ENCODE results near the gene CD38. TPM values are rescaled to one million over a fixed set of nuclear protein-coding genes. Genes with fewer than 3 reads are reported as not detected.

CD38 gene
- polyA plus RNA-seq, 1 donor (not counting 4 experiments of a cell fraction or from before 2014, with no cell fraction given) = 0.08 TPM

DNA sequence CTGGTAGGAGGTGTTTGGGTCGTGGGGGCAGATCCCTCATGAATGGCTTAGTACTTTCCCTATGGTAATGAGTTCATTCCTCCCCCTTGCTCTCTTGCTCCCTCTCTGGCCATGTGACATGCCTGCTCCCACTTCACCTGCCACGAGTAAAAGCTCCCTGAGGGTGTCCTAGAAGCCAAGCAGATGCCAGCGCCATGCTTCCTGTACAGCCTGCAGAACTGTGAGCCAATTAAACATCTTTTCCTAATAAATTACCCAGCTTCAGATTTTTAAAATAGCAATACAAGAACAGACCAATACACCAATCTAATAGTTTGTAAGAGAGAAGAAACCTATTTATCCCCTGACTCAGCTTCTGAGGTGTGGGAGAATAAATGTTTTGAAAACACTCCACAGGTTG is 99.9 kb downstream of the CD38 start:
- no peak for FAIRE-seq

DNA sequence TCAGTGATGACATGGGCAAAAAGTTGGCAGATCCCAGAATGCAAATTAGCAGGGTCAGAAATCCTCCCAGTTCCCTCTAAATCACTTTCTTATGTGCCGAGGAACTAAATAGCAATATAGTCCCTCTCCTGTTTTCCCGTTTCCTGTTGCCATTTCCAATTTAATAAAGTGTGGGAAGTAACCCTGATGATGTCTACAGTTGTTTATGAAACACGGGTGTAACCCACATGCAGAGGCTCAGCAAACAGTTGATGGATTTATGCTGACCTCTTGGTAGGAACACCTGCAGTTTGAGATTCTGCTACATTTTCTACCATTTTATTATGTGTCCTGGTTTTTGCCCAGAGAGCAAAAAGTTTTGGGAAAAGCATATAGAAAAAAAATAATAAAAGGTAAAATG is 103.7 kb downstream of the CD38 start:
- no peak for TF ChIP-seq EZH2 (IDR thresholded peaks at IDR 0.05; ENCODE audit: low read length)
- TF ChIP-seq, protein P1, sequence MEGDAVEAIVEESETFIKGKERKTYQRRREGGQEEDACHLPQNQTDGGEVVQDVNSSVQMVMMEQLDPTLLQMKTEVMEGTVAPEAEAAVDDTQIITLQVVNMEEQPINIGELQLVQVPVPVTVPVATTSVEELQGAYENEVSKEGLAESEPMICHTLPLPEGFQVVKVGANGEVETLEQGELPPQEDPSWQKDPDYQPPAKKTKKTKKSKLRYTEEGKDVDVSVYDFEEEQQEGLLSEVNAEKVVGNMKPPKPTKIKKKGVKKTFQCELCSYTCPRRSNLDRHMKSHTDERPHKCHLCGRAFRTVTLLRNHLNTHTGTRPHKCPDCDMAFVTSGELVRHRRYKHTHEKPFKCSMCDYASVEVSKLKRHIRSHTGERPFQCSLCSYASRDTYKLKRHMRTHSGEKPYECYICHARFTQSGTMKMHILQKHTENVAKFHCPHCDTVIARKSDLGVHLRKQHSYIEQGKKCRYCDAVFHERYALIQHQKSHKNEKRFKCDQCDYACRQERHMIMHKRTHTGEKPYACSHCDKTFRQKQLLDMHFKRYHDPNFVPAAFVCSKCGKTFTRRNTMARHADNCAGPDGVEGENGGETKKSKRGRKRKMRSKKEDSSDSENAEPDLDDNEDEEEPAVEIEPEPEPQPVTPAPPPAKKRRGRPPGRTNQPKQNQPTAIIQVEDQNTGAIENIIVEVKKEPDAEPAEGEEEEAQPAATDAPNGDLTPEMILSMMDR (optimal IDR thresholded peaks at IDR 0.05 in 1 of 3, IDR thresholded peaks at IDR 0.05 in 1 of 3, conservative IDR thresholded peaks at IDR 0.05 in 1 of 3; ENCODE audit: extremely low read depth in 1 of 3, insufficient read depth in 2 of 3, low read length in 3 of 3) = no peak
- Histone ChIP-seq H3K27me3 (ENCODE audit: control insufficient read depth, extremely low read depth, insufficient read depth, low read length) (no peaks in the 10 kb centered on the region), H4K20me1 (ENCODE audit: control insufficient read depth, extremely low read depth, insufficient read depth, low read length) (no peaks in the 10 kb centered on the region), H3K4me1 (ENCODE audit: control insufficient read depth, extremely low read depth, insufficient read depth, low read length) (peaks cover 3% of the 10 kb centered on the region), H3K27ac (ENCODE audit: control insufficient read depth, insufficient read depth, low read length) (no peak overlapping the region), H3K4me3 (ENCODE audit: control insufficient read depth in 2 of 3, extremely low read depth in 1 of 3, insufficient read depth in 2 of 3, low read depth in 1 of 3, low read length in 3 of 3) (no peak overlapping the region), H3K36me3 (ENCODE audit: control insufficient read depth in 2 of 2, extremely low read depth in 1 of 2, insufficient read depth in 2 of 2, low read length in 2 of 2) (no peaks in the 10 kb centered on the region), H3K9me1 (ENCODE audit: control insufficient read depth, extremely low read depth, insufficient read depth, low read length) (no peaks in the 10 kb centered on the region), H2AFZ (ENCODE audit: control insufficient read depth, low read length) (no peak overlapping the region), H3K4me2 (ENCODE audit: control insufficient read depth, extremely low read depth, insufficient read depth, low read depth, low read length) (no peak overlapping the region), H3K9ac (ENCODE audit: control insufficient read depth, extremely low read depth, insufficient read depth, low read length) (no peak overlapping the region), H3K79me2 (ENCODE audit: control insufficient read depth, insufficient read depth, low read length) (no peaks in the 10 kb centered on the region), H3K9me3 (ENCODE audit: control insufficient read depth, low read depth, low read length) (peaks cover 6% of the 10 kb centered on the region)
- no peak for DNase-seq (ENCODE audit: low read depth, low spot score)
- dilution Hi-C loops (cut with MboI; ENCODE audit: extremely low pct_ligation_motif_present, low sequenced_read_pairs) = no loop called here
- no peak for FAIRE-seq

More for the DNA sequence above, 99.9 kb downstream of the CD38 start:
- Histone ChIP-seq H3K9ac (ENCODE audit: control insufficient read depth, extremely low read depth, insufficient read depth, low read length) (no peak overlapping the region), H3K4me2 (ENCODE audit: control insufficient read depth, extremely low read depth, insufficient read depth, low read depth, low read length) (no peak overlapping the region), H3K27me3 (ENCODE audit: control insufficient read depth, extremely low read depth, insufficient read depth, low read length) (no peaks in the 10 kb centered on the region), H3K4me3 (ENCODE audit: control insufficient read depth in 2 of 3, extremely low read depth in 1 of 3, insufficient read depth in 2 of 3, low read depth in 1 of 3, low read length in 3 of 3) (no peak overlapping the region), H3K9me3 (ENCODE audit: control insufficient read depth, low read depth, low read length) (peaks cover 10% of the 10 kb centered on the region), H3K79me2 (ENCODE audit: control insufficient read depth, insufficient read depth, low read length) (no peaks in the 10 kb centered on the region), H3K27ac (ENCODE audit: control insufficient read depth, insufficient read depth, low read length) (no peak overlapping the region), H2AFZ (ENCODE audit: control insufficient read depth, low read length) (no peak overlapping the region), H3K4me1 (ENCODE audit: control insufficient read depth, extremely low read depth, insufficient read depth, low read length) (peaks cover 9% of the 10 kb centered on the region), H3K36me3 (ENCODE audit: control insufficient read depth in 2 of 2, extremely low read depth in 1 of 2, insufficient read depth in 2 of 2, low read length in 2 of 2) (no peaks in the 10 kb centered on the region), H3K9me1 (ENCODE audit: control insufficient read depth, extremely low read depth, insufficient read depth, low read length) (no peaks in the 10 kb centered on the region), H4K20me1 (ENCODE audit: control insufficient read depth, extremely low read depth, insufficient read depth, low read length) (no peaks in the 10 kb centered on the region)
- dilution Hi-C loops (cut with MboI; ENCODE audit: extremely low pct_ligation_motif_present, low sequenced_read_pairs) = no loop called here
- no peak for TF ChIP-seq EZH2 (IDR thresholded peaks at IDR 0.05; ENCODE audit: low read length)
- TF ChIP-seq, protein P1 (optimal IDR thresholded peaks at IDR 0.05 in 1 of 3, IDR thresholded peaks at IDR 0.05 in 1 of 3, conservative IDR thresholded peaks at IDR 0.05 in 1 of 3; ENCODE audit: extremely low read depth in 1 of 3, insufficient read depth in 2 of 3, low read length in 3 of 3) = no peak
- DNase-seq (ENCODE audit: low read depth, low spot score) = no peak

Data from keratinocyte (primary cell).